ENCODE data around the gene CIP2A. TPM values are rescaled to one million over a fixed set of nuclear protein-coding genes. Genes with fewer than 3 reads are reported as not detected.

CIP2A gene
- total RNA-seq, 1 experiment from 2014 or later, result 34.2 TPM

DNA sequence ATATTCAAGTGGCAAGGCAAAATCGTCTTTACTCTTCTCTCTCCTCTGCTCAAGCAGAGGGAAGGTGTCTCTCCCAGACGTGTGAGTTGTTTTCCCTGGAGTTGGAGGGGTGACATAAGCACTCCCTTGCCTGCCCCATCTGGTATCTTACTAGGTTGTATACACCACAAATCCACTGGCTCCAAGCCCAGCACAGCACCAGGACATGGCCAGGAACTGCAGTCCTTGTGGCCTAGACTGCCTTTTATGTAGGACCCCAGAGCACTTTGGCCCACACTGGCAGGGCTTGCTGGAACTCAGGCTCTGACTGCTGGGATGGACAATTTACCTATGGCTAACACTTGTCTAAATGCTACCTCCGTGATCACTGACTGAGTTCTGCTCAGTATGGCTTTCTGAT, 34.3 kb upstream of the CIP2A start:
- Histone ChIP-seq H3K23ac (ENCODE audit: insufficient read length, low read depth, low read length) (no peak overlapping the region), H3K79me2 (ENCODE audit: insufficient read depth, low read length) (no peaks in the 10 kb centered on the region), H3K4ac (ENCODE audit: low read depth, low read length) (no peak overlapping the region), H3K4me2 (ENCODE audit: insufficient read depth, insufficient read length, low read length) (no peak overlapping the region), H2BK12ac (ENCODE audit: insufficient read length, low read depth, low read length) (no peak overlapping the region), H2AFZ (ENCODE audit: low read length) (no peak overlapping the region), H2AK5ac (ENCODE audit: insufficient read length, low read length) (no peak overlapping the region), H2BK120ac (ENCODE audit: low read depth, low read length, poor library complexity, severe bottlenecking) (no peak overlapping the region), H4K8ac (replicated peaks; ENCODE audit: insufficient read length, low read depth, low read length) (no peak overlapping the region), H3K79me1 (ENCODE audit: insufficient read depth, low read depth, low read length, poor library complexity, severe bottlenecking) (no peaks in the 10 kb centered on the region), H3K14ac (ENCODE audit: insufficient read depth, low read length) (no peak overlapping the region), H3K4me1 (ENCODE audit: insufficient read depth, low read length) (no peaks in the 10 kb centered on the region), H3K27ac (ENCODE audit: insufficient read length, low read depth, low read length) (no peak overlapping the region), H3K27me3 (ENCODE audit: insufficient read depth, low read length) (no peaks in the 10 kb centered on the region), H4K5ac (ENCODE audit: insufficient read length, low read depth, low read length) (no peak overlapping the region), H3K56ac (ENCODE audit: insufficient read length, low read depth, low read length) (no peak overlapping the region), H2BK15ac (ENCODE audit: low read depth, low read length) (no peak overlapping the region), H2BK5ac (ENCODE audit: insufficient read length, low read length) (no peak overlapping the region), H3K9me3 (ENCODE audit: control insufficient read depth, low read depth, low read length) (no peaks in the 10 kb centered on the region), H3K18ac (ENCODE audit: insufficient read length, low read depth, low read length) (no peak overlapping the region), H3K23me2 (ENCODE audit: insufficient read length, low read depth, low read length, poor library complexity, severe bottlenecking) (no peaks in the 10 kb centered on the region), H2BK20ac (ENCODE audit: low read depth, low read length, poor library complexity, severe bottlenecking) (no peak overlapping the region), H4K91ac (ENCODE audit: insufficient read length, low read depth, low read length) (no peak overlapping the region), H4K20me1 (ENCODE audit: control insufficient read depth, insufficient read depth, insufficient read length) (no peaks in the 10 kb centered on the region), H3K9ac (ENCODE audit: extremely low read depth, insufficient read length, low read length) (no peak overlapping the region), H3T11ph (ENCODE audit: low read length) (no peak overlapping the region)
- no CpG with 5 or more reads among the region's 3 CpGs for WGBS (ENCODE audit: extremely low coverage, insufficient read length, low lambda C conversion rate)
- Mint-ChIP-seq H3K27ac (peak overlapping the region in 1 of 3 experiments; percentile 11; a peak in 3 of 7 replicates), H3K4me1 (no peaks in the 10 kb centered on the region), H3K27me3 (ENCODE audit: low read depth) (no peaks in the 10 kb centered on the region), H3K4me3 (no peak overlapping the region), H3K36me3 (ENCODE audit: insufficient read depth in 1 of 3, low read depth in 3 of 3) (peaks cover 9 to 23% (median 22%) of the 10 kb centered on the region in 3 experiments; a peak in 6 of 7 replicates), H3K9me3 (no peaks in the 10 kb centered on the region)
- TF ChIP-seq, protein P1, sequence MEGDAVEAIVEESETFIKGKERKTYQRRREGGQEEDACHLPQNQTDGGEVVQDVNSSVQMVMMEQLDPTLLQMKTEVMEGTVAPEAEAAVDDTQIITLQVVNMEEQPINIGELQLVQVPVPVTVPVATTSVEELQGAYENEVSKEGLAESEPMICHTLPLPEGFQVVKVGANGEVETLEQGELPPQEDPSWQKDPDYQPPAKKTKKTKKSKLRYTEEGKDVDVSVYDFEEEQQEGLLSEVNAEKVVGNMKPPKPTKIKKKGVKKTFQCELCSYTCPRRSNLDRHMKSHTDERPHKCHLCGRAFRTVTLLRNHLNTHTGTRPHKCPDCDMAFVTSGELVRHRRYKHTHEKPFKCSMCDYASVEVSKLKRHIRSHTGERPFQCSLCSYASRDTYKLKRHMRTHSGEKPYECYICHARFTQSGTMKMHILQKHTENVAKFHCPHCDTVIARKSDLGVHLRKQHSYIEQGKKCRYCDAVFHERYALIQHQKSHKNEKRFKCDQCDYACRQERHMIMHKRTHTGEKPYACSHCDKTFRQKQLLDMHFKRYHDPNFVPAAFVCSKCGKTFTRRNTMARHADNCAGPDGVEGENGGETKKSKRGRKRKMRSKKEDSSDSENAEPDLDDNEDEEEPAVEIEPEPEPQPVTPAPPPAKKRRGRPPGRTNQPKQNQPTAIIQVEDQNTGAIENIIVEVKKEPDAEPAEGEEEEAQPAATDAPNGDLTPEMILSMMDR (conservative IDR thresholded peaks at IDR 0.05), result no peak
- no peak for DNase-seq
